GM18870 (cell line): ENCODE data around the gene C15orf39.

Source experiments
- ATAC-seq: cut with Tn5 transposase; IDR thresholded peaks from one replicate; pipeline ENCODE4 v1.9.1; 2021; ENCODE audit warnings: moderate library complexity; ENCODE audit not compliant: unreplicated experiment

The C15orf39 gene

DNA sequence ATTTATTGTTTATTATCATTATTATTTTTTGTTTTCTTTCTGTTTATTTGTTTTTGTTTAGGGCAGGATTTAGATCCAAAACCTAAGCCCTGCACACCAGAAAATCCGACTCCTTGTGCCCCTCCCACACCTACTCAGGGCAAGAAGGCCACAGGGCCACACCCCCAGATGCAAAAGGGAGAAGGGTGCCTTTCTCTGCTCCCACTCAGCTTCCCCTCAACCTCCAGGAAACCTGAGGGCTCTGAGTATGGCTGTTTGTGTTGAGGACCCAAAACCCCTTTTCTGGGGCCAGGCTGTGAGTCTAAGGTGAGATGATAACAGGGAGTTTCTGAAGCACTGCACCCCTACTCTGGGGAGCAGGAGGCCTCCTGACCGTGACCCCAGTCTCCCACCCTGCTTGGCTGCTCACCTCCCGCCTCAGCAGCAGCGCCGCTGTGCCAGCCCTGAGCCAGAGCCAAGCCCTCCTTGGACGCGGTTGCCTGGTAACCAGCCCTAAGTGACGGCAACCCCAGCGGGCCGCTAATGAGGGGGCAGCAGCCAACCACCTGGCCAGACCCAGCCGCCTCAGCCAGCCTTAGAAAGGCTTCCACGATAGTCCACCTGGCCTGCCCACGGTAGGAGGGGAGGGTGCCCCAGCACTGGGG is 6.4 kb upstream of the C15orf39 start:
- ATAC-seq, result no peak

DNA sequence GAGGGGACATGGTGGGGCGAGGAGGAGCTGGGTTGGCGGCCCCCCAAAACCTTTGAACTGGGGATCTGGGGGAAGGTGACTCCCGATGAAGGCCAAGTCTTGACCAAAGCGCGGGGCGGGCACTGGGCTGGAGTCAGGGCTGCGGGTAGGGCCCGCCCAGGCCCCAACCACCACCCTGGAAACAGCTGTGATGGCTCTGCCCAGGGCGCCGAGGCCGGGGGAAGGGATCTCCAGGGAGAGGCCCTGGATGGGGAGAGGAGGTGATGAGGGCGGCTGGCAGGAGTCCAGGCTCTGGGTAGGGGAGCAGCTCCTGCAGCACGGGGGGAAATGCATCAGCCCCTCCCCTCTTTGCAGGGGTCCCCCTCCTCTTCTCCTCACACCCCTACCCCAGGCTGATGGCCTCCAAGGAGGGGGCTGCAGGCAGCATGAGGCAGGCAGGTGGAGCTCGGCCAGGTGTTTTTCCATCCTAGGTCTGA is 5.9 kb upstream of the C15orf39 start:
- no peak for ATAC-seq

DNA sequence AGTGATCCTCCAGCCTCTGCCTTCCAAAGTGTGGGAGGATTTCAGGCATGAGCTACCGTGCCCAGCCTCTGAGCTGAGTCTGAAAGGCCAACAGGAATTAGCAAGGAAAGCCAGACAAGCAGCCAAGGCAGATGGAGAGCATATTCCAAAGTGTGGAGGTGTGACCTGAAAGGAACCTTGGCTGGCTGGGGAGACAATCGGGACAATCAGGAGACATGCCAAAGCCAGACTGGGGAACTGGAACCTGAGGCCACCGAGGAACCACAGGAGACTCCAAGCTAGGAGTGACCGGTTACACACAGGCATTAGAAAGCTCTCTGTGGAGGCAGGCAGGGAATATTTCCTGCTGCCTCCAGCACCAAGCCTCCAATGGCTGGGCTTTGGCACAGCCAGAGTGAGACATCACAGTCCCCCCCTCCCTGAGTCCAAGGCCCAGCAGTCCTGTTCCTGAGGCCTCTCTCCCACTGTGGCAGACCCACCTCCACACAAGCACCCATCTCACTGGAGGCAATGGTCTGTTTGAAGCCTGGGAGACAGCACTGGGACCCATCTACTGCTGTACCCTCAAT is 4.5 kb upstream of the C15orf39 start:
- ATAC-seq, result no peak

DNA sequence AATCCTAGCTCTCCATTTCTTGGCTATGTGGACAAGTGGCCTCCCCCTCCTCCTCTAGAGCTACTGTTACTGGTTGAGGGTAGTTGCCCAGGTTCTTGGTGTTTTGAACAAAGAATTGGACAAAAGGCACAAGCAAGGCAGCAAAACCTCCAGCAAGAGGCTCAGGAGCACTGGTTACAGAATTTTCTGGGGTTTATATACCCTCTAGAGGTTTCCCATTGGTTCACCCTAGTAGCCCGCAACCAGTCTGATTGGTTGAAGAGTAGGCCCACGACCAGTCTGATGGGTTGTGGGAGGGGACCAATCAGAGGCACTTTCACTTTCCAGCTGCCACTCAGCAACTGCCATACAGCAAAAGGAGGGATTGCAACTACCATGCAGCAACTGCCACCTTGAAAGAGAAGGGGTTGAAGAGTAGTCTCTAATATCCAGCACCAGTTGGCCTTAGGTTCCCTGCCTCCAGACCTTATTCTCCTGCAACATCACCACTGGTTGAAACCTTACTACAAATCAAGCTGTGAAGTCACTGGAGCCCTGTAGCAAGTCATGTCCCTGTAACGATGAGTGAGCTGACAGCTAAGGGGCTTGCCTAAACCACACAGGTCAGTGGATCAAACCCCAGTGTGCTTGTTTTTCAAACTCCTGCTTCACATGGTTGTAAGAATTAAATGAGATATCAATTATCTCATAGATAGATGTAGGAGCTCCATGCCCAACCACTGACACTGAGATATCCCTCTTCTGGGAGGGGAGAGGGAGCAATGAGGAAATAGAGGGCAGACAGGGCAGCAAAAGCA is 2.9 kb upstream of the C15orf39 start:
- no peak for ATAC-seq

DNA sequence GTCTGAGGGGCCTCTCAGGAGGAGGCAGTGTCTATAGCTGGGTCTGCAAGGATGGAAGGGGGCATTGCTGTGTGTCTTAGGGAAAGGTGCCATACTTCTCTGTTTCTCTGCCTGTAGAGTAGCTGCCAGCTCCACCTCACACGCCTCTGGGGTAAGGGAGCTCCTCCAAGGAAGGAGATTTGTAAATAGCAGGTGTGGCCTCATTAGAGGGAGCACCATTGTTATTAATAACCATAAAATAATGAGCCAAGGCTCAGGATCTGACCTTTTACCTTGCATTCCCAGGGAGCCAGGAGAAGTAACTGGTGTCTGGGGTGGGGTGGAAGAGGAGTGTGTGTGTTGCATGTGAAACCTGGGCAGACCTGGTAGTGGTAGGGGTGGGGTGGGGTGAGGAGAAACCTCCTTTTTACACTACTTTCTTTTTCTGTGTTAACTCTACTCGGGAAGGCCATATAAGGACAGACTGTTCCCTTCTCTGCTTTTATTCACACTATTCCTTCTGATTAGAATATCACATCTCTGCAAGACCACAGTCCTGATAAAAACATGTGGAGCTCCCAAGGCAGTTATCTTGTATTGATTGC is 2.2 kb upstream of the C15orf39 start:
- ATAC-seq, result no peak

DNA sequence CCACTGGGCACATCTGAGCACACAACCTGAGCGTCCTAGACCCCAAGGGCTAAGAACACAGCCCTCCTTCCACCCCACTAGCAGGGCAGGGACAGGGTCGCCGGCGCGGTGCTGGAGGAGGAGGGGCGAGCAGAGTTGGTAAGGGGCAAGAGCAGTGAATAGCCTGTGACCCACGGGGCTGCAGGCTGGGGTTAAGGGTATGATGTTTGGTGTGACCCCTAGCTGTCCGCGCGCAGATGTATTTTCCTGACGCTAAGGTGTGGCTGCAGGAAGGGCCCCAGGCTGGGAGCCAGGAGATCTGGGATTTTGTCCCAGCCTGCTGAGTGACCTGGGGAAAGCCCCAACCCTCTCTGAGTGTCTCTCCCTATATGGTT is 1.3 kb upstream of the C15orf39 start:
- ATAC-seq, result no peak

DNA sequence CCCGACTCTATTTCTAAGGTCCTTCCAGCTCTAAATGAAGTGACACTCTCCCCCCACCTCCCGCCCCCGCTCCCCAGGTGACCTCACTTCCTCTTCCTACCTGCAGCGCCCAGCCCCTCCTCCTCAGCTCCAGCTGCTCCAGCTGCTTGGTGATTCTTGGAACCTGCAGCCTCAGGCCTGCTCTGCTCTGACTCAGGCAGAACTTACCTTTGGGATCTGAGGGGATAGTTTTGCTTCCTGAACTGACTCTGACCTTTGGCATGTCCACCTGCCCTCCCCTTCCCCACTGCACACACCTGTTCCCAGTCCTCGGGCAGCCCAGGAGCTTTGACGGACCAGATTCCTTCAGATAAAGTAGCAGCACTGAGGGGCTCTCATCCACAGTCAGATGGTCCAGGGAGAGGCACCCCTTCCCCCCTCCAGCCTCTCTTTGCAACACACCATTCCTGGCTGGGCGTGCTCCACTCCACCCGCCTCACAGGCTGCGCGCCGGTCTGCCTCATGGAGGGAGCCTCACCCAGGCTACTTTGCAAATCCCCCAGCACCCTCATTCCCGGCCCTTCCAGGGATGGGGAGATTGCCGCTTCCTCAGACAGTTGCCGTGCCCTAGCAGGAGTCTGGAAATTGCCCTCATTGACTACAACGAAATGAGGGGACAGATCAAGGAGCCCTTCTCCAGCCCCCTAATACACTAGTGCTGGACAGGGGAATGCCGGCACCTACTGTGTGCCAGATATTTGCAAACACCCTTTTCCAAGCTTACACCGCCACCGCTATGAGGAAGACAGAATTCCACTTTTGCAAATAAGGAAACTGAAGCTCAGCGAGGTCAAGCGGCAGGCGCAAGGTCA is 692 bp upstream of the C15orf39 start:
- no peak for ATAC-seq

DNA sequence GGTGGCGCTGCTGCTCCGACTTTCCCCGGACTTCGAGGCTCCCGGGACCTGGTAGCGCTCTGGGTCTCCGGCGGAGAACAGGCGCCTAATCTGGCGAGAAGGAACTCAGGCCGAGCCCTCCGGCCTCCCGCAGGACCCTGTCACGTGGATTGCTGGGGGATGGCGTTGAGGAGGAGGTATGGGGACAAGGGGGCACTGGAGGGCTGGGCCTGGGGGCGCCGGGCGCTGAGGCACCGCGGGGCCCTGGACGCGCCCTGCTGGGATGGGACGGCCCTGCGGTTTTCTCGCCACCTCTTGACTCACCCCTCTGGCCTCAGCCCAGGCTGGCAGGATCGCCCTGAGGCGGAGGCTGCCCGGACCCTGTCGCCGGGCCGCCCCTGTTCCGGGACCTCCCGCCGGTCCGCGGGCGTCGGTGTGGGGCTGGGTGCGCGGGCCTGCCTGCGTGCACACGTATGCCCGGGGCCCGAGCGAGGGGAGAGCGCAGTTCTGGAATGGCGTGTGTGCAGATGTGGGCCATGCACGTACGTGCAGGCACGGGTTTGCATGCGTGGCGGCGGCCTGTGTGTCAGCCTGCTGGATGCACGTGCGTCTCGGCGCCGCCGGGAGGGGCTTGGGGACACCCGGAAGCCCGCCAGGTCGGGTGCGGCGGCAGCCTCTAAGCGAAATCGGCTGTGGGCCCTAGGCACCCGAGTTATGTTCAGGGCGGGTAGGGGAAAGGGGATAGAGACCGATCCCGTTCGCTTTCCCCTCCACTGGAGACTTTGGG is 752 bp downstream of the C15orf39 start:
- ATAC-seq, result peak; percentile 25

DNA sequence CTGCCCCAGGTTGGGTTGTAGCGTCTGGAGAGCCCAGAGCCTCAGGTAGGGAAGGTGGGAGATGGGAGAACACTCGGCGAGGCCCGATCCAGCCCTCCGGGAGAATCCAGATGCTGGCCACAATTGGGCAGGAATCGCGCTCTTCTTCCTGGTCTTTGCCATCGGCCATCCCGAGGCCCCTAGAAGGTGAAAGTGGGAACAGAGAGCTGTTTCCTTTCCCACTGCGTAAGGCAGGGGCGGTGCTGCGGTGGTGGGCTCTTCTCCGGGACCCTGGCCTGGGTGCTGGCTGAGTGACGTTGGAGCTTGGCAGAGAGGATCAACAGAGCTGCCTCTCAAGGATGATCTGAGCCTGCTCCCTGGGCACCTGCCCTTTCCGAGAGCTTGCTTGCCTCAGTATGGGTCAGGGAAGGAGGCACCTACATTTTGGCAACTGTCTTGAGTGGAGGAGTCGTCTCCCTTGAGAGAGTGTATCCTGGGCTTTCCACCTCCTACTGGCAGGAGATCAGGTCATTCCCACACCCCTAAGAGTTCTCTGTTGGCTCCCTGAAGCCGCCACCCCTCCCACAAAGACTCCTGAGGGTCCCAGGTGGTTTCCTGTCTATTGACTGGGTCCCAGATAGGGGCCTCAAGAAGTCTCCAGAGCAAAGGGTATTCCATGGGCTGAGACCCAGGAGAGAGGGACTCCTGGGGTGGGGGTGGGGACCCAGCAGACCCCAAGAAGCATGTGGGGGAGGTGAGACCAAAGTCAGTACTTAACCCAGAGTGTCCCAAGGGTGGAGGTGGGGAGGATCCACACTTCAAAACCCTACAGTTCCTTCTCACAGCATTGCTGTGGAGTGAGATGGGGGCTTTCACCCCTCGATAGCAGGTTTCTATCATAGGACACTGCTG is 1.6 kb downstream of the C15orf39 start:
- ATAC-seq, result no peak

DNA sequence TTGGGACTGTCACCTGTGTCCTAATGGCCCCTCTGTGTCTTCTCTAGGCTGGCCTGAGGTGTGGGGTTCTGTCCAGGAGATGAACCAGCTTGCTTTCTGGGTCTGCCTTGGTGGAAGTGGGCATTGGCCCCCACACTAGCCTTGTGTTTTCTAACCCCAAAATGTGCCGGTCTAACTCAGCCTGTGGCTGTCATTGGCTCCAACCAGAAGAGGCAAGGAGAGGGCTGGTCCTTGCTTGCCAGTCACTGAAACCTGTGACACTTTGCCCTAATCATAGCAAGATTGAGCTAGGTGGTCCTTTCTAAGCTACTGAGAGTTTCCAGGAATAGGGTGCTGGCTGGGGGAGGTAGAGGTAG is 2.2 kb downstream of the C15orf39 start:
- no peak for ATAC-seq

DNA sequence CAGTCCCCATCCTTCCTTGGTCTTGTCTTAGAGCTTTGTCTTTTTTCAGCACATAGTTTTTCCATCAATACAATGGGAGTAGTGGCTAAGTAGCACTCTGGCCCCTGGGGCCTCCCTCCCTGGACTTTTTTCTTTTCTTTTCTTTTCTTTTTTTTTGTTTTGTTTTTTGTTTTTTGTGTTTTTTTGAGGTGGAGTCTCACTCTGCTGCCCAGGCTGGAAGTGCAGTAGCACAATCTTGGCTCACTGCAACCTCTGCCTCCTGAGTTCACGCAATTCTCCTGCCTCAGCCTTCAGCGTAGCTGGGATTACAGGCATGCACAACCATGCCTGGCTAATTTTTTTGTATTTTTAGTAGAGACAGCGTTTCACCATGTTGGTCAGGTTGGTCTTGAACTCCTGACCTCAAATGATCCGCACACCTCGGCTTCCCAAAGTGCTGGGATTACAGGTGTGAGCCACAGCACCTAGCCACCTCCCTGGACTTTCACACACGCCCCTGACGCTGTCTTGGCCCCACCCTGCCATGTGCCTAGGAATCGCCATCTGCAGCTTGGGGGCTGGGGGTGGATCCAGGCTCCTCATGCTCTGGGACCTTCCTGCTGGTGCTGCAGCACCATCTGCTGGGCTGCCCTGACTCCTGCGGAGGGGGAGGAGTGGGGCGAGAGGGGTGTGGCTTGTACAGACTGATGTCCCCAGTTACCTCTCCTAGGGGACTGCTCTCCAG is 2.8 kb downstream of the C15orf39 start:
- ATAC-seq, result no peak

DNA sequence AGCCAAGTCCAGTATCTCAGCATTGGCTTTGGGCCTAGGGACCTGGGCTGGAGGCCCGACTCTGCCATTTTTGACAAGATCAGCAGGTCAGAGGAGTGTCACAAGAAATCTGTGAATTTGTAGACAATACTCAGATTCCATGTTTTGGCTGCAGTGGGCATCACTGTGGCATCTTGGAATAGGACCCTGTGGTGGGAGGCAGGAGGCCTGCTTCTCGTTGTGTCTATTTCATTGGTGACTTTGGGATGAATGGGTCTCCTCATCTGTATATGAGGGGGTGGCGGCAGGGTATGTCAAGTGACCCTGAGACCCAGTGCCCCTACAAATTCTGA is 3.3 kb downstream of the C15orf39 start:
- ATAC-seq, result no peak

DNA sequence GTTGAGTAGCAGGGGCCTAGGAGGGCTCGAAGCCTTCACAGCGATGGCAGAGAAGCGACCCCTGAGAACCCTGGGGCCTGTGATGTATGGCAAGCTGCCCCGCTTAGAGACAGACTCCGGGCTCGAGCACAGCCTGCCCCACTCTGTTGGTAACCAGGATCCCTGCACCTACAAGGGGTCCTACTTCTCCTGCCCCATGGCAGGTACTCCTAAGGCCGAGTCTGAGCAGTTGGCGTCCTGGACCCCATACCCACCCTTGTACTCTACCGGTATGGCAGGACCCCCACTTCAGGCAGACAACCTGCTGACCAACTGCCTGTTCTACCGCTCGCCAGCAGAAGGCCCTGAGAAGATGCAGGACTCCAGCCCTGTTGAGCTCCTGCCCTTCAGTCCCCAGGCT is 4.3 kb downstream of the C15orf39 start:
- ATAC-seq, result no peak

DNA sequence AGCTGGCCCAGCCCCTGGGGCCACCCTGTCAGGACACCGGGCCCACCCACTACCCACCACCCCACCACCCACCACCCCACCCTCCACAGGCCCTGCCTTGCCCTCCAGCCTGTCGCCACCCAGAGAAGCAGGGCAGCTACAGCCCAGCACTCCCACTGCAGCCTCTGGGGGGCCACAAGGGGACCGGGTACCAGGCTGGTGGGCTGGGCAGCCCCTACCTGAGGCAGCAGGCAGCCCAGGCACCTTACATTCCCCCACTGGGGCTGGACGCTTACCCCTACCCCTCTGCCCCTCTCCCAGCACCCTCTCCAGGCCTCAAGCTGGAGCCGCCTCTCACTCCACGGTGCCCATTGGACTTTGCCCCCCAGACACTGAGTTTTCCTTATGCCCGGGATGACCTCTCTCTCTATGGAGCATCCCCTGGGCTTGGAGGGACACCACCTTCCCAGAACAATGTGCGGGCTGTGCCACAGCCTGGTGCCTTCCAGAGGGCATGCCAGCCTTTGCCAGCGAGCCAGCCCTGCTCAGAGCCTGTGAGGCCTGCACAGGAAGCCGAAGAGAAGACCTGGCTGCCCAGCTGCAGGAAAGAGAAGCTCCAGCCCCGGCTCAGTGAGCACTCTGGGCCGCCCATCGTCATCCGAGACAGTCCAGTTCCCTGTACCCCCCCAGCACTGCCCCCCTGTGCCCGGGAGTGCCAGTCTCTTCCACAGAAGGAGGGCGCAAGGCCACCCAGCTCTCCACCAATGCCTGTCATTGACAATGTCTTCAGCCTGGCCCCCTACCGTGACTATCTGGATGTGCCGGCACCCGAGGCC is 5.3 kb downstream of the C15orf39 start:
- no peak for ATAC-seq

DNA sequence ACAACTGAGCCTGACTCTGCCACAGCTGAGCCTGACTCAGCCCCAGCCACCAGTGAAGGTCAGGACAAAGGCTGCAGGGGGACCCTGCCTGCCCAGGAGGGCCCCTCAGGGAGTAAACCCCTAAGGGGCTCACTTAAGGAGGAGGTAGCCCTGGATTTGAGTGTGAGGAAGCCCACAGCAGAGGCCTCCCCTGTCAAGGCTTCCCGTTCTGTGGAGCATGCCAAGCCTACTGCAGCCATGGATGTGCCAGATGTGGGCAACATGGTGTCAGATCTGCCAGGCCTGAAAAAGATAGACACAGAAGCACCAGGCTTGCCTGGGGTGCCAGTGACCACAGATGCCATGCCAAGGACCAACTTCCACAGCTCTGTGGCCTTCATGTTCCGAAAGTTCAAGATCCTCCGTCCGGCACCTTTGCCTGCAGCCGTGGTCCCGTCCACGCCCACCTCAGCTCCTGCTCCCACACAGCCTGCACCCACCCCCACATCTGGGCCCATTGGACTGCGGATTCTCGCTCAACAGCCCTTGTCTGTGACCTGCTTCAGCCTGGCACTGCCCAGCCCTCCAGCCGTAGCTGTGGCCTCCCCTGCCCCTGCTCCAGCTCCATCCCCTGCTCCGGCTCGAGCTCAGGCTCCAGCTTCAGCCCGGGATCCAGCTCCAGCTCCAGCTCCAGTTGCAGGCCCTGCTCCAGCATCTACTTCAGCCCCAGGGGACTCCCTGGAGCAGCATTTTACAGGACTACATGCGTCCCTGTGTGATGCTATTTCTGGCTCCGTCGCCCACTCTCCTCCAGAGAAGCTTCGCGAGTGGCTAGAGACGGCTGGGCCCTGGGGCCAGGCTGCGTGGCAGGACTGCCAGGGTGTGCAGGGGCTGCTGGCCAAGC is 6.2 kb downstream of the C15orf39 start:
- no peak for ATAC-seq

DNA sequence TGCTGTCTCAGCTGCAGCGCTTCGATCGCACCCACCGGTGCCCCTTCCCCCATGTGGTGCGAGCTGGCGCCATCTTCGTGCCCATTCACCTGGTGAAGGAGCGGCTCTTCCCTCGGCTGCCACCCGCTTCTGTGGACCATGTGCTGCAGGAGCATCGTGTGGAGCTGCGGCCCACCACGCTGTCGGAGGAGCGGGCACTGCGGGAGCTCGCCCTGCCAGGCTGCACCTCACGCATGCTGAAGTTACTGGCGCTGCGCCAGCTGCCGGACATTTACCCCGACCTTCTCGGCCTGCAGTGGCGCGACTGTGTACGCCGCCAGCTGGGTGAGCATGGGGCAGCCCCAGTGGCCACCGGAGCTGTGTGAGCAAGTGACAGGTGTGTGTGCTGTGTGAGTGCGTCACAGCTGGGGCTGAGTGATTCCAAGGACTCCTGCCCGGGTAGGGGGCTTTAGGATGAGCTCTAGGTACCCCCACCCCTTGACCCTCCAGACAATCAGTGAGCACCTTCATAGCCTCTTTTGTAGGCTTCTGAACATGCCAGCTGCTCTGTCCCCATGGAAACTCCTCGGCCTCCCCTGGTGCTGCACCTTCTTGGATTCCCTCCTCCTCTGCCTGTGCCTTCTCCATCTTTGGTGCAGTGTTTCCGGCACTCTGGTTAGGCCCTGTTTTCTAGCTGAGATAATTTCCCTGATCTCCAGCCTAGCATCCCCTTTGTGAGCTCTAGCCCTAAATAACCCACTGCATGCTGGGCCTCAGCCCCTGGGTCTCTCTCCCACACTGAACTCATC is 7.0 kb downstream of the C15orf39 start:
- ATAC-seq, result no peak
